Effector memory CD8-positive, alpha-beta T cell (primary cell): ENCODE data around the gene CYP2C9.

Experiments used
- ATAC-seq: fragments of 150-1000 bp; cut with Tn5 transposase; replicated peaks from 2 replicates; pipeline ENCODE4 v1.10.0; 2021; ENCODE audit warnings: mild to moderate bottlenecking, moderate library complexity
- DNase-seq, 3 experiments: peaks; one replicate each; pipeline ENCODE4 v3.0.0; 2021
- H3K27ac Mint-ChIP-seq, 2 donors: one replicate each; pipeline ENCODE4 v1.8.0; 2022; ENCODE audit warnings: mild to moderate bottlenecking in 2 of 2, mixed read lengths in 2 of 2, moderate library complexity in 2 of 2
- H3K27me3 Mint-ChIP-seq, 2 donors: one replicate each; pipeline ENCODE4 v1.8.0; 2022; ENCODE audit warnings: mixed read lengths in 2 of 2
- H3K36me3 Mint-ChIP-seq: one replicate; pipeline ENCODE4 v1.8.0; 2022; ENCODE audit warnings: mild to moderate bottlenecking, moderate library complexity, mixed read lengths; ENCODE audit not compliant: insufficient read depth
- H3K4me1 Mint-ChIP-seq, 2 donors: one replicate each; pipeline ENCODE4 v1.8.0; 2022; ENCODE audit warnings: low read depth in 2 of 2, mixed read lengths in 2 of 2
- H3K4me3 Mint-ChIP-seq, 2 donors: one replicate each; pipeline ENCODE4 v1.8.0; 2022; ENCODE audit warnings: mild to moderate bottlenecking in 2 of 2, mixed read lengths in 2 of 2, moderate library complexity in 2 of 2
- H3K9me3 Mint-ChIP-seq, 2 donors: one replicate each; pipeline ENCODE4 v1.8.0; 2022; ENCODE audit warnings: mixed read lengths in 2 of 2

CYP2C9 gene

DNA sequence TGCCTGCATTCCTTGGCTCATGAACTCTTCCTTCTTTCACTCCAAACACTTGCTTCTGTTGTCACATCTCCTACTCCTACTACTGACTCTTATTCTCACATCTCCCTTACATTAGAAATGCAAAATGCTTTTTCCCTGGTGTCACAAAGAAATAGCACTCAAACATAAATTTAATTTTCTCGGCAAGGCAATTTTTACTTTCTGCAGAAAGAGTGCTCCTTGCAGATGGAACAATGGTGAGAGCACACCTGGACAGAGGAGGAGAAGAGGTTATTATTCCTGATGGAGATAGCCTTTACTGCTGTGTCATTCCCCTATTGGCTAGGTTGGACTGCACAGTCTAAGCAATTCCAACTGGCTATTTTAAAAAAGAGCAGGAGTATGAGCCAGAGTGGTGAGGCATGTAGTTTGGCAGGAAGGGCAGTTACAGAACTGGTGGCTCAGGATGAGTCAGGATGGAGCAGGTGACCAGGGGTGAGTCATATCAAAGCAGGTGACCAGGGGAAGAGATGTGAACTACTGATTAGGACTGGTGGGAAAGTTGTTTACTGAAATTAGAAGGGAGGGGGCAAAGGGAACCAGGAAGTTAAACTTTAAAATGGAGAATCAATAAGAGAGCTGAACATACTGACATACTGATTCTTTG is 52.9 kb downstream of the CYP2C9 start:
- ATAC-seq (no peak), DNase-seq (no peak)
- peaks cover 10 to 14% of the 10 kb centered on the region in 2 donors for H3K9me3 Mint-ChIP-seq
- no peaks in the 10 kb centered on the region for H3K27me3 Mint-ChIP-seq
- no peaks in the 10 kb centered on the region for H3K36me3 Mint-ChIP-seq
- no peaks in the 10 kb centered on the region for H3K4me1 Mint-ChIP-seq
- no peak overlapping the region for H3K27ac Mint-ChIP-seq
- H3K4me3 Mint-ChIP-seq: no peak overlapping the region

GRCh38 chr10:94992811-94993210 is 54.4 kb downstream of the CYP2C9 start:
- Mint-ChIP-seq H3K27me3 (no peaks in the 10 kb centered on the region), H3K9me3 (peaks cover 6 to 9% of the 10 kb centered on the region in 2 donors), H3K4me3 (no peak overlapping the region), H3K4me1 (no peaks in the 10 kb centered on the region), H3K36me3 (no peaks in the 10 kb centered on the region), H3K27ac (no peak overlapping the region)
- no peak for DNase-seq
- no peak for ATAC-seq

DNA sequence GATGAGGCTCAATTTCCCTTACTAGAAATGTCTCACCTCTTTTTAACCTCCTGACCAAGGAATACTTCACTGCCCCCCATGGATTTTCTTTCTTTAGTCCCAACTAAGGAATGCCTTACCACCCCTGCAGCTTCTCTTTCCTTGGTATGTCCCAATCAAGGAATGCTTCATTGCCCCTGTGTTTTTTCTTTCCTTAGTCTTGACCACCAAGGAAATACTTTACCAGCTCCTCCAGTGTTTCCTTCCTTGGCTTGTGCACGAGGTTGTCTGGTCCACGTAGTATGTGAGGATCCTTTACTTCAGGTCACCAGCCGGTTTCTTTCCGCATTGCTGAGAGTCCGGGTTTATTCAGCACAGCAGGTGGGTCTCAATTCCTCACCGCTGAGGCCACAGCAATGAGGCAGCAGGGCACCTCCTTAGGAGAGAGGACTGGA is 59.3 kb downstream of the CYP2C9 start:
- Mint-ChIP-seq H3K27me3 (no peaks in the 10 kb centered on the region), H3K27ac (no peak overlapping the region), H3K4me3 (no peak overlapping the region), H3K4me1 (no peaks in the 10 kb centered on the region), H3K9me3 (peaks cover 0 to 3% of the 10 kb centered on the region in 2 donors), H3K36me3 (no peaks in the 10 kb centered on the region)
- DNase-seq (no peak), ATAC-seq (no peak)

DNA sequence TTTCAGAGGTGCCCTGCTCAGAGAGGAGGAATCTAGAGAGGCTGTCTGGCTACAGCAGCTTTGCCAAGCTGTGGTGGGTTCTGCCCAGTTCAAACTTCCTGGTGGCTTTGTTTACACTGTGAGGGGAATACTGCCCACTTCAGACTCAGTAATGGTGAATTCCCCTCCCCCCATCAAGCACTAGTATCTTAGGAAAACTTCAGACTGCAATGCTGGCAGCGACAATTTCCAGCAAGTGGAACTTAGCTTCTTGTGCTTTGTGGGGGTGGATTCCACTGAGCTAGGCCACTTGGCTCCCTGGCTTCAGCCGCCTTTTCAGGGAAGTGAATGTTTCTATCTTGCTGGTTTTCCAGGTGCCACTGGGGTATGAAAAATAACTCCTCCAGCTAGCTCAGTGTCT is 88.0 kb downstream of the CYP2C9 start:
- ATAC-seq (no peak), DNase-seq (no peak)
- no peak overlapping the region for H3K4me3 Mint-ChIP-seq
- no peaks in the 10 kb centered on the region for H3K27me3 Mint-ChIP-seq
- no peaks in the 10 kb centered on the region for H3K36me3 Mint-ChIP-seq
- H3K4me1 Mint-ChIP-seq: no peaks in the 10 kb centered on the region
- peaks cover 5 to 12% of the 10 kb centered on the region in 2 donors for H3K9me3 Mint-ChIP-seq
- H3K27ac Mint-ChIP-seq: no peak overlapping the region

DNA sequence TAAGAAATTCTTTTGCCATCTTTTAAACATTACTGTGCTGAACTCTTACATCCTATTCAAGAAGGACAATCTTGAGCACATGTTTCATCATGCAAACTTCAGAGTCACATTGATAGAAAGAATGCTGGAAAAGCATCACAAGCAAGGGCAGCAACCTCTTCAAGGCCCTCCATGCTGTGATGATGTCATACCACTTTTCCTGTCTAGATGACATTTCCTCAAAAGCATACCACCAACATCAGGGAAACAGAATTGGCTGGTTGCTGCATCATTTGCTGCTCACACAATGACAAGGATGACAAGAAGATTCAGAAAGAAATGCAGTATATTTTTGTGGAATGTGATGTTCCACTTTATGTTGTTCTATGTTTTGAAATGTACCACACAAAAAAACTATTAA is 93.2 kb downstream of the CYP2C9 start:
- Mint-ChIP-seq H3K9me3 (peaks cover 1 to 9% of the 10 kb centered on the region in 2 donors), H3K36me3 (no peaks in the 10 kb centered on the region), H3K27ac (no peak overlapping the region), H3K27me3 (no peaks in the 10 kb centered on the region), H3K4me1 (no peaks in the 10 kb centered on the region), H3K4me3 (no peak overlapping the region)
- no peak for DNase-seq
- ATAC-seq: no peak

DNA sequence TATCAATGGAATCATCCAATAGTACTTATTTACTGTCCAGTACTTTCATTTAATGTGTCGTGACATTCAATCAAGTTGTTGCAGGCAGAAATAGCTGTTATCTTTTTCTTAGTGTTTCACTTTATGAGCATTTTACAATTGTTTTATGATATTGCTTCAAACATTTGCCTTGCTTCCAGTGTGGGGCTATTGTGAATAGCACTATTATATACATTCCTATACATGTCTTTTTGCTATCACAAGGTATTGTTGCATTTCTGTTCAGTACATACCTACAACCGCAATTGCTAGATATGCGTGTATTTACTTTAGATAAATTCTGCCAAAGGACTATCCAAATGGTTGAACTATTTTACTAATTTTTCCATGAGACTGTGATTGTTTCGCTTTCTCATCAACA is 95.9 kb downstream of the CYP2C9 start:
- ATAC-seq (no peak), DNase-seq (no peak)
- Mint-ChIP-seq H3K9me3 (peaks cover 2 to 9% of the 10 kb centered on the region in 2 donors), H3K36me3 (no peaks in the 10 kb centered on the region), H3K27ac (no peak overlapping the region), H3K4me3 (no peak overlapping the region), H3K27me3 (no peaks in the 10 kb centered on the region), H3K4me1 (no peaks in the 10 kb centered on the region)

DNA sequence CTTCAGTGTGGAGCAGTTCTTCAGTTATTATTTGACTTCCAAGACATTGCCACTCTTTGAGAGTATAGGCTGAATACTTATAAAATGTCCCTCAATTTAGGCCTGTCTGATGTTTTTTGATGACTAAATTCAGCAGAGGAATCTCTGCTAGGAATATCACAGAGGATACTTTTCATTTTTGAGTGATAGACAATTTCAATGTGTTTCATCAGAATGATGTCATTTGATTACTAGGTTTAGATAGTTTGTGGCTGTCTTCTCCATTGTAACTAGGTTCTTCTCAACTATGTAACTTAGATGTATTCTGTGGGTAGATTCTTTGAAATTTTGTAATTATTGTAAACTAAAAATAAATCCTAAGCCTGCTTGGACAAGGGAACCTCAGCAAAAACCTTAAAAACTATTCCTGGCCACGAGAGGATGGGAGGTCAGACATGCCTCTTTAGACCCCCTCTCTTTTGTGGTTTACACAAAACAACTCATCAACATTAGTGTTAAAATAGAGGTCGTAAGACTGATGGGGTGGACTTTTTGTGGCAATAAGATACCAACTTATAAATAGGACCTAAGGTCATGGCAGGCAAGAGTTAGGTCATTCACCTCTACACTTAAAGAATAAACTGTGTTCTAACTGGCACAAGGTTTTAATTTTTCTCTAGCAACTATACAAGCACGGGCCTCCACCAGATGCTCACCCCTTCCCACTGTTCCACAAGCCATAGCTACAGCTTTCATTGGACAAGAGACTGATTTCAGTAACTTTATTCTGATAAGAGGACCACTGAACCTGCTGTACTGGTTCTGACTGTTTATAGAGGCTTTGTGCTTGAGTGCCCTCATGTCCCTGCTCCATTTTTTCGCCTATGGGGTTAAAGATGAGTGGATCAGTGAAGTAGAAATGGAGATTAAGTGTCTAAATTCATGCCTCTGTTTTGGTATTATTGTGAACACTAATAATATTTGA is 97.2 kb downstream of the CYP2C9 start:
- peaks cover 2 to 9% of the 10 kb centered on the region in 2 donors for H3K9me3 Mint-ChIP-seq
- no peaks in the 10 kb centered on the region for H3K4me1 Mint-ChIP-seq
- ATAC-seq: no peak
- H3K27ac Mint-ChIP-seq: no peak overlapping the region
- DNase-seq: no peak
- H3K36me3 Mint-ChIP-seq: no peaks in the 10 kb centered on the region
- H3K27me3 Mint-ChIP-seq: no peaks in the 10 kb centered on the region
- H3K4me3 Mint-ChIP-seq: no peak overlapping the region

- no peaks in the 10 kb centered on the region for H3K27me3 Mint-ChIP-seq
- no peak for DNase-seq
- peaks cover 0 to 5% of the 10 kb centered on the region in 2 donors for H3K9me3 Mint-ChIP-seq
- no peak for ATAC-seq
- H3K4me1 Mint-ChIP-seq: no peaks in the 10 kb centered on the region
- H3K27ac Mint-ChIP-seq: no peak overlapping the region
- no peak overlapping the region for H3K4me3 Mint-ChIP-seq
- H3K36me3 Mint-ChIP-seq: no peaks in the 10 kb centered on the region
These were observed 100.8 kb downstream of the CYP2C9 start for GRCh38 chr10:95039281-95039680.
